Panc1 (cell line): ENCODE measurements around the gene PRKAR2B.

Source experiments
- CTCF ChIP-seq: fragments of 450-650 bp; IDR thresholded peaks from 2 replicates; pipeline ENCODE4 v1.5.1; 2017; ENCODE audit warnings: mild to moderate bottlenecking
- SIN3A ChIP-seq: IDR thresholded peaks from 2 replicates; pipeline ENCODE4 v1.6.1; 2012; ENCODE audit warnings: low read depth, mild to moderate bottlenecking, low read length, moderate library complexity, borderline replicate concordance; ENCODE audit not compliant: insufficient read depth

- TF ChIP-seq CTCF (no peak), SIN3A (no peak)
Measured at GRCh38 chr7:107077699-107078516, 33.4 kb downstream of the PRKAR2B start.
